Prostate gland (tissue), 2 donors: ENCODE results near the gene XRCC1.

Experiments used
- POLR2A ChIP-seq: fragments of 450-650 bp; IDR thresholded peaks from one replicate; pipeline ENCODE4 v1.6.1; 2016; ENCODE audit warnings: antibody characterized with exemption, mild to moderate bottlenecking
- POLR2AphosphoS5 ChIP-seq: sonication (generic); formaldehyde crosslinking; IDR thresholded peaks from one replicate; pipeline ENCODE4 v1.6.1; 2017; ENCODE audit warnings: antibody characterized with exemption
- TF ChIP-seq, protein P1 (sequence below), 4 experiments: fragments of 200-600 bp in 2 of 4; fragments of 450-650 bp in 2 of 4; sonication (generic) in 2 of 4; IDR thresholded peaks; 1 replicate in 3 of 4; 2 replicates in 1 of 4; pipeline ENCODE4 v1.5.1; 2016 to 2019; ENCODE audit warnings: antibody characterized with exemption in 4 of 4, mild to moderate bottlenecking in 2 of 4, moderate library complexity in 2 of 4

DNA sequence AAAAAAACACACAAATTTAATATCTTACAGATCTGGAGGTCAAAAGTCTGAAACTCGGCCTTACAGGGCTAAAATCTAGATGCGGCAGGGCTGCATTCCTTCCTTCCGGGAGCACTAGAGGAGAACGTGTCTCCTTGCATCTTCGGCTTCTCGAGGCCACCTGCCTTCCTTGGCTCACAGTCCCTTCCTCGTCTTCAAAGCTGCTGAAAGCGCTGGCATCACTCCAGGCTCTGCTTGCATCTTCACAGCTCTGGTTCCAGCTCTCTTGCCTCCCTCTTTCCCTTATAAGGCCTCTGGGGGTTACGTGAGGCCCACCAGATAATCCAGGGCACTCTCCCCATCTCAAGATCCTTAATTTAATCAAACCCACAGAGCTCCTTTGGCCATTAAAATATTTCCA lies 10.5 kb downstream of the XRCC1 start:
- TF ChIP-seq, protein P1, sequence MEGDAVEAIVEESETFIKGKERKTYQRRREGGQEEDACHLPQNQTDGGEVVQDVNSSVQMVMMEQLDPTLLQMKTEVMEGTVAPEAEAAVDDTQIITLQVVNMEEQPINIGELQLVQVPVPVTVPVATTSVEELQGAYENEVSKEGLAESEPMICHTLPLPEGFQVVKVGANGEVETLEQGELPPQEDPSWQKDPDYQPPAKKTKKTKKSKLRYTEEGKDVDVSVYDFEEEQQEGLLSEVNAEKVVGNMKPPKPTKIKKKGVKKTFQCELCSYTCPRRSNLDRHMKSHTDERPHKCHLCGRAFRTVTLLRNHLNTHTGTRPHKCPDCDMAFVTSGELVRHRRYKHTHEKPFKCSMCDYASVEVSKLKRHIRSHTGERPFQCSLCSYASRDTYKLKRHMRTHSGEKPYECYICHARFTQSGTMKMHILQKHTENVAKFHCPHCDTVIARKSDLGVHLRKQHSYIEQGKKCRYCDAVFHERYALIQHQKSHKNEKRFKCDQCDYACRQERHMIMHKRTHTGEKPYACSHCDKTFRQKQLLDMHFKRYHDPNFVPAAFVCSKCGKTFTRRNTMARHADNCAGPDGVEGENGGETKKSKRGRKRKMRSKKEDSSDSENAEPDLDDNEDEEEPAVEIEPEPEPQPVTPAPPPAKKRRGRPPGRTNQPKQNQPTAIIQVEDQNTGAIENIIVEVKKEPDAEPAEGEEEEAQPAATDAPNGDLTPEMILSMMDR (IDR thresholded peaks at IDR 0.05) = no peak
- no peak for TF ChIP-seq POLR2AphosphoS5
- TF ChIP-seq POLR2A = no peak
